ENCODE data around the gene GFM2.
"Not testable (repeated sequence)": the region's sequence is repeated elsewhere in the genome, so short reads cannot be mapped to it uniquely, and the experiment has no call there.

DNA sequence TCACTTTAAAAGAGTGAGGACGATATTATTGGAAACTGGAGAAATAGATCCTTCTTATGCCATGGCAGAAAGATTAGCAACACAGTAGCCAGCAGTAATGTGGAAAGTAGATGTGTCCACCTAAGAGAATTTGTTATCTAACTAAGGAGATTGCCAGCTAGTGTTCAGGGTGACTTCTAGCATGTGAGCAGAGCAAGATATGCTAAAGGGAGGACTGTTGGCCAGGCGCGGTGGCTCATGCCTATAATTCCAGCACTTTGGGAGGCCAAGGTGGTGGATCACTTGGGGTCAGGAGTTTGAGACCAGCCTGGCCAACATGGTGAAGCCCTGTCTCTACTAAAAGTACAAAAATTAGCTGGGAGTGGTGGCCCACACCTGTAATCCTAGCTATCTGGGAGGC, 87.6 kb downstream of the GFM2 start:
- not testable (repeated sequence) for TF ChIP-seq TAF1 (IDR thresholded peaks at IDR 0.05; ENCODE audit: borderline replicate concordance, low read depth, low read length); POLR2A (IDR thresholded peaks at IDR 0.05; ENCODE audit: low read depth, low read length); POLR2AphosphoS5 (IDR thresholded peaks at IDR 0.05; ENCODE audit: low read depth, low read length)
